Mesenchymal stem cell (in vitro differentiated cells and primary cell): ENCODE results near the gene PARD3B.

ENCODE experiments used
- DNase-seq: peaks from one replicate; pipeline ENCODE4 v3.0.0-alpha.2; 2013
- H2AFZ ChIP-seq: one replicate; pipeline ENCODE4 v1.6.1; 2013; ENCODE audit warnings: low read depth, mild to moderate bottlenecking, control low read depth, inconsistent platforms, low read length, moderate library complexity
- H2AK5ac ChIP-seq: 2 replicates; pipeline ENCODE4 v1.6.1; 2013; ENCODE audit warnings: low read length, moderate library complexity, mild to moderate bottlenecking, inconsistent platforms; ENCODE audit not compliant: severe bottlenecking
- H2BK120ac ChIP-seq: one replicate; pipeline ENCODE4 v1.6.1; 2013; ENCODE audit warnings: low read depth, mild to moderate bottlenecking, inconsistent platforms, low read length, moderate library complexity
- H2BK12ac ChIP-seq, 2 experiments: one replicate each; pipeline ENCODE4 v1.6.1; 2013; ENCODE audit warnings: inconsistent platforms in 2 of 2, low read length in 2 of 2, mild to moderate bottlenecking in 2 of 2, moderate library complexity in 2 of 2, control low read depth in 1 of 2
- H2BK15ac ChIP-seq: one replicate; pipeline ENCODE4 v1.6.1; 2013; ENCODE audit warnings: mild to moderate bottlenecking, low read depth, inconsistent platforms; ENCODE audit not compliant: poor library complexity, severe bottlenecking
- H2BK5ac ChIP-seq: 2 replicates; pipeline ENCODE4 v1.6.1; 2013; ENCODE audit warnings: low read depth, mild to moderate bottlenecking, low read length, control low read depth, inconsistent platforms; ENCODE audit not compliant: poor library complexity, severe bottlenecking
- H3K14ac ChIP-seq, 2 experiments: one replicate each; pipeline ENCODE4 v1.6.1; 2013; ENCODE audit warnings: inconsistent platforms in 2 of 2, low read length in 2 of 2, control low read depth in 1 of 2, mild to moderate bottlenecking in 1 of 2, moderate library complexity in 1 of 2
- H3K18ac ChIP-seq, 2 experiments: one replicate each; pipeline ENCODE4 v1.6.1; 2013; ENCODE audit warnings: inconsistent platforms in 2 of 2, low read length in 2 of 2, control low read depth in 1 of 2, low read depth in 1 of 2, mild to moderate bottlenecking in 1 of 2
- H3K23ac ChIP-seq, 2 experiments: one replicate each; pipeline ENCODE4 v1.6.1; 2013; ENCODE audit warnings: inconsistent platforms in 2 of 2, low read length in 2 of 2, mild to moderate bottlenecking in 2 of 2, moderate library complexity in 2 of 2, control low read depth in 1 of 2
- H3K27ac ChIP-seq: 2 replicates; pipeline ENCODE4 v1.5.1; 2013; ENCODE audit warnings: mild to moderate bottlenecking, moderate library complexity, low read length, control low read depth, inconsistent platforms; ENCODE audit not compliant: poor library complexity, severe bottlenecking
- H3K27me3 ChIP-seq, 2 experiments: 2 replicates each; pipeline versions ENCODE4 v1.6.1 to v1.7.0; 2013; ENCODE audit warnings: low read length in 2 of 2, mild to moderate bottlenecking in 2 of 2, moderate library complexity in 2 of 2, control low read depth in 1 of 2, inconsistent platforms in 1 of 2; ENCODE audit not compliant: control insufficient read depth in 1 of 2, insufficient read depth in 1 of 2
- H3K36me3 ChIP-seq, 2 experiments: 2 replicates each; pipeline versions ENCODE4 v1.6.1 to v1.7.0; 2013; ENCODE audit warnings: low read length in 2 of 2, control low read depth in 1 of 2, inconsistent platforms in 1 of 2, low read depth in 1 of 2, mild to moderate bottlenecking in 1 of 2; ENCODE audit not compliant: insufficient read depth in 2 of 2, control insufficient read depth in 1 of 2
- H3K4ac ChIP-seq, 2 experiments: one replicate each; pipeline ENCODE4 v1.6.1; 2013; ENCODE audit warnings: inconsistent platforms in 2 of 2, low read length in 2 of 2, mild to moderate bottlenecking in 2 of 2, moderate library complexity in 2 of 2, control low read depth in 1 of 2, low read depth in 1 of 2
- H3K4me1 ChIP-seq: 2 replicates; pipeline ENCODE4 v1.6.1; 2013; ENCODE audit warnings: low read depth, low read length, control low read depth; ENCODE audit not compliant: control insufficient read depth, insufficient read depth
- H3K4me2 ChIP-seq: 2 replicates; pipeline ENCODE4 v1.6.1; 2013; ENCODE audit warnings: low read length, mild to moderate bottlenecking, inconsistent platforms; ENCODE audit not compliant: poor library complexity, severe bottlenecking
- H3K4me3 ChIP-seq, 2 experiments: 2 replicates each; pipeline versions ENCODE4 v1.5.1 to v1.7.0; 2013; ENCODE audit warnings: low read length in 2 of 2, mild to moderate bottlenecking in 2 of 2, control low read depth in 1 of 2, low read depth in 1 of 2; ENCODE audit not compliant: insufficient read depth in 1 of 2
- H3K79me1 ChIP-seq: replicated peaks from 2 replicates; pipeline ENCODE4 v1.6.1; 2013; ENCODE audit warnings: mild to moderate bottlenecking, control low read depth, low read length, inconsistent platforms; ENCODE audit not compliant: poor library complexity, severe bottlenecking
- H3K9ac ChIP-seq: 2 replicates; pipeline ENCODE4 v1.7.0; 2013; ENCODE audit warnings: mild to moderate bottlenecking, low read length, moderate library complexity
- H3K9me3 ChIP-seq: 2 replicates; pipeline ENCODE4 v1.7.0; 2013; ENCODE audit warnings: mild to moderate bottlenecking, low read length; ENCODE audit not compliant: control insufficient read depth
- H4K8ac ChIP-seq: one replicate; pipeline ENCODE4 v1.6.1; 2013; ENCODE audit warnings: inconsistent platforms, mild to moderate bottlenecking, low read length, moderate library complexity
- H4K91ac ChIP-seq: one replicate; pipeline ENCODE4 v1.6.1; 2013; ENCODE audit warnings: mild to moderate bottlenecking, low read length, inconsistent platforms
- WGBS: methylation state at CpG from one replicate; pipeline ENCODE4 v1.1.7; 2013; ENCODE audit warnings: mixed read lengths; 5-methylcytosine and 5-hydroxymethylcytosine counted together

PARD3B gene

DNA sequence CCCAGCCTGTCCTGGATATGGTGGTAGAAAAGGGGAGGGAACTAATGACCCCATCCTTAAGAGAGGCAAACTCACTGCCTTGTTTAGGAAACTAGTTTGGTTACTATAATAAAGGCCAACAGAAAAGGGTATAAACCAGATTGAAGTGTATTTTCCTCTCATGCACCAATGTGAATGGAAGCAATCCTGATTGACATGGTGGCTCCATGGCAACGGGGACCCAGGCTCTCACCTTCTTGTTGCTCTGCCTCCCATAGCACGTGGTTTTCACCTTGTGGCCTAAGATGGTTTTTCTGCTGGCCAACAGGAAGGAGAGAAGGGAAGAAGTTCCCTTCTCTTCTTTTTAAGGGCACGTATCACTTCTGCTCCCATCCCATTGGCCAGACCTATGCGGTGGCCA, 1069.7 kb downstream of the PARD3B start:
- Histone ChIP-seq H3K36me3 (no peaks in the 10 kb centered on the region), H2BK12ac (peak overlapping the region in 1 of 2 experiments; percentile 6), H3K14ac (no peak overlapping the region), H3K18ac (no peak overlapping the region), H3K27me3 (peaks cover 0 to 4% of the 10 kb centered on the region in 2 experiments), H3K4me1 (peaks cover 1% of the 10 kb centered on the region), H2BK15ac (no peak overlapping the region), H3K4ac (no peak overlapping the region), H3K9ac (no peak overlapping the region), H2AFZ (no peak overlapping the region), H3K4me2 (no peak overlapping the region), H2BK120ac (no peak overlapping the region), H3K4me3 (no peak overlapping the region), H4K91ac (no peak overlapping the region), H2BK5ac (no peak overlapping the region), H2AK5ac (no peak overlapping the region), H3K9me3 (no peaks in the 10 kb centered on the region), H3K27ac (no peak overlapping the region), H3K79me1 (no peaks in the 10 kb centered on the region), H4K8ac (no peak overlapping the region), H3K23ac (no peak overlapping the region)
- WGBS = 97% methylated on average over 4 of the region's 4 CpGs
- DNase-seq = no peak

DNA sequence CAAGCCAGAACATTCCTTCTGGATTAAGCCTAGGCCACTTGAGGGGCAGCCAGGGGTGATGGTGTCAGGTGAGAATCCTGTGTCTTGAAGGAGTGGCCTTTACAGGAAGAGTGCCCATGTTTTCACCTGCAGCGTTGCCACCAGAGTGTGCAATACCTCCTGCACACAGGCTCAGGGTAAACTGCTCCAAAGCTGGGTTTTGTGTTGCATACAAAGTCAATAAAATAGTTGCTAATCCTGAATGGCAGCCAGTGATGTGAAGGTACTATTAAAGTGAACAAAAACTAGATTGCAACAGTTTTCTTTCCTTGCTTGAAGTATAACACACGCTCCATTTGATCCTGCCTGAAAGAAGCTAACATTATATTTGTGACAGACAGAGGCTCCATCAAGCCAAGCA, 1072.6 kb downstream of the PARD3B start:
- H3K18ac ChIP-seq = no peak overlapping the region
- no peak overlapping the region for H3K4me3 ChIP-seq
- no peak overlapping the region for H3K9ac ChIP-seq
- no peaks in the 10 kb centered on the region for H3K4me1 ChIP-seq
- H2BK15ac ChIP-seq = no peak overlapping the region
- H3K4me2 ChIP-seq = no peak overlapping the region
- no peak overlapping the region for H3K4ac ChIP-seq
- H2BK12ac ChIP-seq = no peak overlapping the region
- no peak overlapping the region for H2BK5ac ChIP-seq
- no peak overlapping the region for H3K27ac ChIP-seq
- H3K14ac ChIP-seq = no peak overlapping the region
- H3K79me1 ChIP-seq = no peaks in the 10 kb centered on the region
- no peak overlapping the region for H4K8ac ChIP-seq
- no peak overlapping the region for H2AFZ ChIP-seq
- H2BK120ac ChIP-seq = no peak overlapping the region
- no peak overlapping the region for H3K23ac ChIP-seq
- H4K91ac ChIP-seq = no peak overlapping the region
- DNase-seq = no peak
- H3K36me3 ChIP-seq = no peaks in the 10 kb centered on the region
- H3K27me3 ChIP-seq = no peaks in the 10 kb centered on the region
- H2AK5ac ChIP-seq = no peak overlapping the region
- H3K9me3 ChIP-seq = no peaks in the 10 kb centered on the region
- WGBS = 87% methylated on average over 2 of the region's 2 CpGs

DNA sequence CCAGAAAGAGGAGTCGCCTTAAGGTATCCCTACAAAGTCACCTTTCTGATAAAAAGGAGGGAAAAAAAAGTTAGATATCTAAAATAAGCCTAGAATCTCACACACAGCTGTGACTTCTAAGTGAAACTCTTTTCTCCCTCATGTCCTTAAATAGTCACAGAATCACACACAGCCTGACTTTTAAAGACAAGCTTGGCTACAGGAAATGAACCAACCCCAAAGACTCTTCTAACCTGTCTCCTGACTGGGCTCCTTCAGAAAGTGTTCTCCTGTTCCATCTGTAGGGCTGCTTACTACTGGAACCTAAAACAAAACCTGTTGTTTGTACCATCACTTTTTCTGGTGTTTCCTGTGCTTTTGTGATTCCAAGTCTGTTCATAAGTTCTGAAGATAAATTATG, 1074.3 kb downstream of the PARD3B start:
- no peaks in the 10 kb centered on the region for H3K79me1 ChIP-seq
- no peak overlapping the region for H2BK12ac ChIP-seq
- H3K27me3 ChIP-seq = no peaks in the 10 kb centered on the region
- no peaks in the 10 kb centered on the region for H3K9me3 ChIP-seq
- H3K4me3 ChIP-seq = no peak overlapping the region
- no peak overlapping the region for H2AK5ac ChIP-seq
- no peak for DNase-seq
- H2AFZ ChIP-seq = no peak overlapping the region
- no peak overlapping the region for H2BK5ac ChIP-seq
- H2BK120ac ChIP-seq = no peak overlapping the region
- H3K4me2 ChIP-seq = no peak overlapping the region
- H3K14ac ChIP-seq = no peak overlapping the region
- no peaks in the 10 kb centered on the region for H3K36me3 ChIP-seq
- no peak overlapping the region for H3K23ac ChIP-seq
- H3K4ac ChIP-seq = no peak overlapping the region
- H2BK15ac ChIP-seq = no peak overlapping the region
- no peak overlapping the region for H3K18ac ChIP-seq
- no CpG with 5 or more reads among the region's 1 CpG for WGBS
- no peak overlapping the region for H4K8ac ChIP-seq
- no peak overlapping the region for H4K91ac ChIP-seq
- H3K27ac ChIP-seq = no peak overlapping the region
- no peak overlapping the region for H3K9ac ChIP-seq
- H3K4me1 ChIP-seq = no peaks in the 10 kb centered on the region

DNA sequence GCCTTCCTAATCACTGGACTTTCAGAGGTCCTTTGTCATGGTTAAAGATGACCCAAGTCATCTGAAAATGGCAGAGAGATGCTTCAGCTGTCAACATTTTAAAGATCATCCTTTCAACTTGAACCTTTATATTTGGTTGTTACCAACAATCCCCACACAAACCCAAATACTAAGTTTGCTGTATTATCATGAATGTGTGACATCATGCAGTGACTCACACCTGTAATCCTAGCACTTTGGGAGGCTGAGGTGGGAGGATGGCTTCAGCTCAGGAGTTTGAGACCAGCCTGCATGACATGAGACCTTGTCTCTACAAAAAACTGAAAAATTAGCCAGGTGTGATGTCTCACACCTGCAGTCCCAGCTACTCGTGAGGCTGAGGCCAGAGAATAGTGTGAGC, 1081.8 kb downstream of the PARD3B start:
- H3K4me1 ChIP-seq = no peaks in the 10 kb centered on the region
- no peak overlapping the region for H2BK5ac ChIP-seq
- H3K27ac ChIP-seq = no peak overlapping the region
- no peak overlapping the region for H4K8ac ChIP-seq
- WGBS = 97% methylated on average over 1 of the region's 1 CpG
- H3K27me3 ChIP-seq = no peaks in the 10 kb centered on the region
- no peak overlapping the region for H2BK15ac ChIP-seq
- no peaks in the 10 kb centered on the region for H3K79me1 ChIP-seq
- H3K4me2 ChIP-seq = no peak overlapping the region
- H4K91ac ChIP-seq = no peak overlapping the region
- no peak overlapping the region for H3K4me3 ChIP-seq
- no peaks in the 10 kb centered on the region for H3K9me3 ChIP-seq
- no peak overlapping the region for H2AK5ac ChIP-seq
- no peak overlapping the region for H2AFZ ChIP-seq
- H3K4ac ChIP-seq = no peak overlapping the region
- no peak overlapping the region for H2BK12ac ChIP-seq
- no peak for DNase-seq
- H3K23ac ChIP-seq = no peak overlapping the region
- H3K14ac ChIP-seq = no peak overlapping the region
- H3K9ac ChIP-seq = no peak overlapping the region
- H2BK120ac ChIP-seq = no peak overlapping the region
- H3K18ac ChIP-seq = no peak overlapping the region
- no peaks in the 10 kb centered on the region for H3K36me3 ChIP-seq
